ENCODE data around the gene HS3ST1.

DNA sequence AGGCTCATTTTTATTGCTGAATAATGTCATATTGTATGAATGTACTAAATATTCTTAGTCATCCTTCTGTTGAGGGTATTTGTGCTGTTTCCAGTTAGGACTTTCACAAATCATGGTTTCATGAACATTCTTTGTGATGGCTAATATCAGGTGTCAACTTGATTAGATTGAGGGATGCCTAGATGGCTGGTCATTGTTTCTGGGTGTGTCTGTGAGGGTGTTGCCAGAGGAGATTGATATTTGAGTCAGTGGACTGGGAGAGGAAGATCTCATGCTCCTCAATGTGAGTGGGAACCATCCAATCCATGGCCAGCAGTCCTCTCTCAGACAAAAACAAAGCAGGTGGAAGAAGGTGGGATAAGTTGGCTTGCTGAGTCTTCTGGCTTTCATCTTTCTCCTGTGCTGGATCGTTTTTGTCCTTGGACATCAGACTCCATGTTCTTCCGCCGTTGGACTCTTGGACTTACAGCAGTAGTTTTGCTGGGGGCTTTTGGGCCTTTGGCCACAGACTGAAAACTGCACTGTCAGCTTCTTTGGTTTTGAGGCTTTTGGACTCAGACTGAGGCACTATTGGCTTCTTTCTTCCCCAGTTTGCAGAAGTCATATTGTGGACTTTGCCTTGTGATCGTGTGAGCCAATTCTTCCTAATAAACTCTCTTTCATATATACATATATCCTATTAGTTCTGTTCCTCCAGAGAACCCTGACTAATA, 11.9 kb upstream of the HS3ST1 start:
- TF ChIP-seq, protein P1, sequence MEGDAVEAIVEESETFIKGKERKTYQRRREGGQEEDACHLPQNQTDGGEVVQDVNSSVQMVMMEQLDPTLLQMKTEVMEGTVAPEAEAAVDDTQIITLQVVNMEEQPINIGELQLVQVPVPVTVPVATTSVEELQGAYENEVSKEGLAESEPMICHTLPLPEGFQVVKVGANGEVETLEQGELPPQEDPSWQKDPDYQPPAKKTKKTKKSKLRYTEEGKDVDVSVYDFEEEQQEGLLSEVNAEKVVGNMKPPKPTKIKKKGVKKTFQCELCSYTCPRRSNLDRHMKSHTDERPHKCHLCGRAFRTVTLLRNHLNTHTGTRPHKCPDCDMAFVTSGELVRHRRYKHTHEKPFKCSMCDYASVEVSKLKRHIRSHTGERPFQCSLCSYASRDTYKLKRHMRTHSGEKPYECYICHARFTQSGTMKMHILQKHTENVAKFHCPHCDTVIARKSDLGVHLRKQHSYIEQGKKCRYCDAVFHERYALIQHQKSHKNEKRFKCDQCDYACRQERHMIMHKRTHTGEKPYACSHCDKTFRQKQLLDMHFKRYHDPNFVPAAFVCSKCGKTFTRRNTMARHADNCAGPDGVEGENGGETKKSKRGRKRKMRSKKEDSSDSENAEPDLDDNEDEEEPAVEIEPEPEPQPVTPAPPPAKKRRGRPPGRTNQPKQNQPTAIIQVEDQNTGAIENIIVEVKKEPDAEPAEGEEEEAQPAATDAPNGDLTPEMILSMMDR (IDR thresholded peaks at IDR 0.05): no peak
- no peak for TF ChIP-seq POLR2A (IDR thresholded peaks at IDR 0.05)

Data from vagina (tissue), 2 donors.